Hepatocyte (in vitro differentiated cells): ENCODE results near the gene ZNF276.
"Not testable (repeated sequence)": the region's sequence is repeated elsewhere in the genome, so short reads cannot be mapped to it uniquely, and the experiment has no call there.

Source experiments
- CTCF ChIP-seq: fragments of 200-600 bp; sonication (generic); IDR thresholded peaks from 2 replicates; pipeline ENCODE4 v1.5.1; 2016; ENCODE audit warnings: antibody characterized with exemption, mild to moderate bottlenecking; ENCODE audit not compliant: poor library complexity
- EZH2 ChIP-seq: fragments of 200-600 bp; sonication (generic); IDR thresholded peaks from 2 replicates; pipeline ENCODE4 v1.6.1; 2016; ENCODE audit warnings: antibody characterized with exemption, mild to moderate bottlenecking, borderline replicate concordance
- EZH2phosphoT487 ChIP-seq: fragments of 200-600 bp; sonication (generic); IDR thresholded peaks from one replicate; pipeline ENCODE4 v1.6.1; 2018; ENCODE audit warnings: antibody characterized with exemption, mild to moderate bottlenecking, low read depth, moderate library complexity; ENCODE audit not compliant: unreplicated experiment, severe bottlenecking

GRCh38 chr16:89778211-89778610 is 56.9 kb downstream of the ZNF276 start:
- TF ChIP-seq CTCF, EZH2, EZH2phosphoT487: not testable (repeated sequence)
